ENCODE measurements around the gene GDI1.

The GDI1 gene

DNA sequence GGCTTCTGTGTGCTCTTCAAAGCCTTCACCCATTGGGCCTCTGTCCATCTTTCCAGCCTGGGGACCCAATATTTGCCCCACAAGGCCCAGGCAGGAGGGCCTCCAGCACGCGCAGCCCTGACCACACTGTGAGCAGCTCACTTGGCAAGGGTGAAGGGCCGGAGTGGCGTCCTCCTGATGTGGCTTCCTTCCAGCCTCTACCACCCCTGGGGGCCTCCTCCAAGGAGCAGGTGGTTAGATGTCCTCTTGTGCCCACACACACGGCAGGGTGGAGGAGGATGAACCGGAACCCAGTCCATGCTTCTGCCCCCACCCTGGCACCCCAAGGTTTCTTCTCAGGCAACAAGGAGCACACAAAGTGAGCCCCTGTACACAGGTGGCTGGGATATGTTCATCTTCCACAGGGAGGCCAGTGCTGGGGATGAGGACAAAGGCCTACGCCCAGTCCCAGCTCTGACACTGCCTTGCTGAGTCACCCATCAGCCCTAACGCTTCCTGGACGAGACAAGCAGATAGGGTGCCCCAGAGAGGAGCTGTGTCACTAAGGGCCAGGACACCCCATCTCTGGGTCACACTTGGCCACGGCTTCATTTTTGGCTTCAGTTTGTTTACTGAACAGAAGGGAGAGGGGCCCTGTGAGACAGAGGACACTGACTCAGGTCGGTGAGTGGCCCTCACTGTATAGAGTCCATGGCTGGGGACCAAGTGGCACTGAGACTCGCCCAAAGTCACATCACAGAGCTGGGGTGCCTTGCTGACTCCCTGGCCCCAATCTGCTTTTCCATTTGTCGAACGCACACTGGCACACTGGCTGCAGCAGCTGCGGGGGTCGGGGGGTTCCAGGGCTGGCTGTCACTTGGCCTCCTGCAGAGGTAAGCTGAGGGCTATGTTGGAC, 47.5 kb downstream of the GDI1 start:
- DNase-seq: no peak

DNA sequence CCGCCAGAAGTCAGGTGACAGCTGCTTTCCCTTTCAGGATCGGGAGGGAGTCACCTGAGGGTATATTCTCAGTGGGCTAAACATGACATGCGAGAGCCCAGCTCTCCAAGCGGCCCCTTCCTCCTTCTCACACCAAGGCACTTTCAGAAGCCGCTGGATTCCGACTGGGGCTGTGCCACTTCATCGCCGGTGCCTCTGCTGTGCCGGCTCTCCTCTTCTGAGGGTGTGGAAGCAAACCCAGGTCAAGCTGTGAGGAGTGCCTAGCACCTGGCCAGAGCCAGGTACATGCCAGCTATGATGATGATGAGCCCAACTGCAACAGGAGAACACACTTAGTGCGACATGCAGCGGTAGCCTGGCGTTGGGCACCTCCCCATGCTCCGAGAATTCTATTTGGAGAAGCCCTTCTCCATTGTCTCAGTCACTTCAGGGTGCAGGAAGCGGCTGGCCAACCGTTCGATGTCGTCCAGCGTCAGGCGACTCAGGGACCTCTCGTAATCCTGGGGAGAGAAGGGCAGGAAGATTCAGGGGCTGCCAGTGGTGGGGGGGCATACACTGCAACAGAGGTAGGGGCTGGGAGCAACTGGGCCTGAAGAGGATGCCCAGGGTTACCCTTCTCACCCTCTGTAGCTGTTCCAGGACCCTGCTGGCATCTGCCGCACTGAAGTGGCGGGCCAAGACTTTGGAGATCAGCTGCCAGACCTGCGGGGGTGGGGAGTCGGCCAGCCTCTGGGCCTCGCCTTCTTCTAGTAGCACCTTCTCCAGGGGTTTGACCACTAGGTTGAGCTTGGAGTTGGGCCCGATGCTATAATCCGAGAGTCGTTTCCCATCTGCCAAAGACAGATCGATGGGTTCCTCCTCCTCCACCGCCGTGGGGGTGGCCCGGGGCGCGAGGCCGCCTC, 48.4 kb downstream of the GDI1 start:
- DNase-seq: no peak

DNA sequence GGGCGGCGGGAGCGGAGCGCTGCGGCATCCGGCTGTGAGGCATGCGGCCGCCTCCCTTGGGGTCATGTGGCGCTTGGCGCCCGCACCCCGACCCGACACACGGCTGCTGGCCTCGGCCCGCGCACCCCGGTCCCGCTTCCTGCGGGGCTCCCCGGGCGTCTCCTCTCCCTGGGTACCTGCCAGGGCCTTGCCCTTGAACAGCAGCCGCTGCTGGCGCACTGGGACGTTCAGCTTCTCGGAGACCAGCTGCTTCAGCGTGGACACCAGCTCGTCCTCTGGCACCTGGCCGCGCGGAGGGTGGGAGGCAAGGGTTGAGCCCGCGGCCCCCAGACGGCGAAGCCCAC, 49.1 kb downstream of the GDI1 start:
- DNase-seq: no peak

DNA sequence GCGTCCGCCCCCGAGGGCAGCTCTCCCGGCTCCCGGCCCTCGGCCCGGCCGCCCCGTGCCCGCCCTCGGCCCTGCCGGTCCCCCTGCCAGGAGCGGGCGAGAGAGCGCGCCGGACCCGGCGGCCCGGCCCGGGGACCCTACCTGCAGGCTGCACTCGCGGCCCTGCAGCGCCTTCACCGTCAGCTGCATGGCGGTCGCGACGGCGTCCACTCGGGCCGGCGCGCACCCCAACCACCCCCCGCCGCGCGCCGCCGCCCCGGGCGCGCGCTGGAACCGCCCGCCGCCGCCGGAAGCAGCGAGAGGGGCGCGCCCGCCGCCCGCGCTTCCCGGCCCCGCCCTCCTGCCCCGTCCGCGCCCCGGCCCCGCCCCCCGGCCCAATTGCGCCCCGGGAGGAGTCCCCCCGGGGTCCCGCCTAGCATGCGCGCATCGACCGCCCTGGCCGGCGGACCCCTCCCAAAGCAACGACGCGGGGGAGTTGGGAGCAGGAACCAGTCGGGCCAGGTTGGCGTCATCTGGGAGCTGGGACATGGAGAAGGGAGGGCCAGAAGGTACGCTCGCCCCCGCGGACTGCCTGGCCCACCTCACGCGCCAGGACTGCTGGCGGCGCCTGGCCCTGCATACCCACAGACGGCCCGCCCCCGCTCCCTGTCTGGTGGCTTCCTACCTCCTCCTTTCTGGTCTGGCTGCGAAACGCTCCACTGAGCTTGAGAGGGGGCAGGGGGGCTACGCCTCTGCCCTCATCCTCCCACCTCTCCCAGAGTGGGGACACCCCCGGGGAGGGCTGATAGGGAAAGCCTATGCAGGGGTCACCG, 49.6 kb downstream of the GDI1 start, which contains the start of gene UBL4A:
UBL4A (minus strand) TSS at position 220 of the 812 bp plus-strand sequence; CDS start at position 189, 31 bp downstream.
- no peak for DNase-seq

DNA sequence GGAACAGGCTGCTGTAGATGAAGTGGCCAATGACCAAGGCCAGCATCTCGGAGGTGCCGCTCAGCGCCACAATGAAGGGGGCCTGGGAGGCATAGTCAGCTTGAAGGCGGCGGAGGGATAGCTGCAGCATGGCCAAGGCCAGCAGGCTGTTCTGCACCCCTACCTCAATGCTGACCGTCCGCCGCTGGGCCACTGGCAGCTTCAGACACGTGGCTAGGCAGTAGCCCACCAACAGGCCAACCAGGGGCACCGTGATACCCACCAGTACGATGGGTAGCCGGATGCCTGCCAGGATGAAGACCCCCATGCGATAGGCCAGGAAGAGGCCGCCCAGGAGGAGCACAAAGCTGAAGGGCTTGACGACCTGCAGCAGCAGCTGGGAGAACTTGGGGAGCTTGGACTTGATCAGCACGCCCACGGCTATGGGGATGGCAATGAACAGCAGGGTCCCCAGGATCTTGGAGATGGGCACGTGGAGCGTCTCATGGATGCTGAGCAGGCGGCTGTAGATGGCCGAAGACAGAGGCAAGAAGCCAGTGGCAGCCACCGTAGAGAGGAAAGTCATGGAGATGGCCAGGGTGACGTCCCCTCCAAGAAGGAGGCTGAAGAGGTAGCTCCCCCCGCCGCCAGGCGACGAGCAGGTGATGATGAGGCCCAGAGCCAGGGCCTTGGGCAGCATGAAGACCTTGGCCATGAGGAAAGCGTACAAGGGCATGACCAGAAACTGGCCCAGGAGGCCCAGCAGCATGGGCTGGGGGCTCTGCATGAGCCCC, 50.8 kb downstream of the GDI1 start:
- DNase-seq: no peak

DNA sequence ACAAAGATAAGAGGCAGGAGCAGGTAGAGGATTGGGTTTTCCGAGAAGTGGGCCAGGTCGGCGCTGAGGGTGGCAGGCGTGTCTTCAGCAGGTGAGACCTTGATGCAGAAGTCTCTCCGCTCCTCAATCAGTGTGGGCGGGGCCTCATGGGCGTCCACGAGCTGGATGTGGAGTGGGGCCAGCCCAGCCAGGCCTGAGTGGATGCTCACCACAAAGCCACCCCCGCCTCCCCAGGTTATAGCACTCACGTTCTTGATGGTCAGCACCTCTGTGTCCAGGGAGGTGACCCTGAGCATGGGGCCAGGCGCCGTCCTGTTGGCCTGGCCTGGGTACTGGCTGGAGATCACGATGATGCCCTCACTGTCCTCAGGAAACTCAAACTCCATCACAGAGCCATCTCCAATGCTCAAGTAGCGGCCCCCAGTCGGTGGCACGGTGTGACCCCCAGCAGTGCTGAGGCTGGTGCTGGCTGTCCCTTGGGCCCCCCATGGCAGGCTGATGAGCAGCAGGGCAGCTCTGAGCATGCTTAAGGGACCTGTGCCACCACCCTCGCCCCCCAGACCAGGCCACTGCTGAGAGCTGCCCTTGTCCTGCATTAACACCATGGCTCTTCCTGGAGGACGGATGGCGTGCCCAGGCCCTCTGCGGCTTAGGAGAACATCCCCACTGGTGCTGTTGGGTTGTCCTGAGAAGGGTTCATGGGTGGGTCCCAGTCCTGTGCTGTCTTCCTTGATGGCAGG, 51.6 kb downstream of the GDI1 start:
- no peak for DNase-seq

DNA sequence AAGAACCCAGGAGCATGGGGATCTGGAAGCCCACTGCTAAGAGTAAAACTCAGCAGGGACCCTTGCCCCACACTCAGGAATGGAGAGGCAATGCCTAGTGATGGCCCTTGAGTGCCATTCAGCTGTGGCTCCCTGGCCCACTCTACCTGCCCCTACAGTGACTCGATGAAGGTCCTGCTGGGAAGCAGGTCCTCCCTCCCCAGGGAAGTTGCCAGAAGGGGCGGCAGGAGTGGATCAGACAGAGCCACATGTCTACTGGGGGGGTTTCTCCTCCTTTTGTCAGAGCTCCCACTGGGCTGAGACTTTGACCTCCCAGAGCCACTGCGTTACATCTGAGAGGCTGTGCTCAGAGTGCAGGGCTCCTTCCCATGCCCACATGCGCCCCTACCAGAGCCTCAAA, 52.2 kb downstream of the GDI1 start:
- no peak for DNase-seq

DNA sequence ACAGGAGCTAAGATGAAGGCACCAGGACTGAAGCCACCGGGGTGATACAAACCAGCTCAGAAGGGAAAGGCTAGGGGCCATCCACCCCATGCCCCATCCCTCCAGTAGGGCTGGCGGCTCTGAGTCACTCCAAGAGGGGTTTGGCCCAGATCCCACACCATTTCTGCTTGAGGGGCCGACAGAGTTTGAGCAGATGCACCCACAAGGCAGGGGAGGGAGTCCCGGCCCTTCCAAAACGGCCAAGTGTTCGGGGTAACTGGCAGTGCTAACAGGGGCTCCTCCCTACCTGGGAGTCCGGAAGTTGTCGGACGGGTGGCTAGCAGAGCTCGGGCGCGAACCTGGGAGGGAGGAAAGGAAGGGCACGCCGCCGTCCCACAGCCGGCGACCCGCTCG, 53.1 kb downstream of the GDI1 start:
- no peak for DNase-seq

DNA sequence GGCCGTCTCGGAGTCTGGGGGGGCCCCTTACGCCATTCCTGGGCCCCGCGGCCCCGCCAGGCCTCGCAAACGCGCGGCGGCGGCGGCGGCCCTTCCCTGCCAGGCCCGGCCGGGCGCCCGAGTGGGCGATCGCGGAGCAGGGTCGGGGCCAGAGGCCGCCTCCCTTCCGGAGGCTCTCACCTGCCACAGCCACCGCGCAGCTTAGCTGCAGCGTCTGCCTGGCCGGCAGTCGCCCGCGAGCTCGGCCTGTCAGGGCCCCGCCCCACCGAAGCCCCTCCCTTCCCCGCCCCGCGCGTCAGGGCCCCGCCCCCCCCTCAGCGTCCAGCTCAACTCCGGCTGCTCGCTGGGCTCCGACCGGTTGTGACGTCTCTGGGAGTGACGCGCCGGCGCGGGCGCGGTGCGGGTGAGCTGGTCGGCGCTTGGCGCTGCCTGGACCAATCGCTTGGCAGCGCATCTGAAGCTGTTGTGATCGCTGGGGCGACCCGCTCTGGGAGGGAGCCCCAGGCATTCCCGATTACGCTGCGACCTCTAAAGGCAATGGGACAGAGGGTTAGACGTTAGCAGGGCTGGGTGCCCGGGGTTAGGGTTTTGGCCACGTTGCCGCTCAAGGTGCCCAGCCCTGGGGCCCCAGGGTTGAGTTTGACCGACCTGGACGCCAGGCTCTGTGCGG, 53.6 kb downstream of the GDI1 start, which contains the start of gene SLC10A3:
SLC10A3 (minus strand) TSS at position 216 of the 670 bp plus-strand sequence. CDS start 1,689 bp downstream, outside the sequence.
- peak; percentile 24 for DNase-seq
